ENCODE measurements around the gene TMEM11. TPM values are rescaled to one million over a fixed set of nuclear protein-coding genes. Genes with fewer than 3 reads are reported as not detected.
A peak's percentile ranks its signal among the peaks of the same experiment; 100 is the strongest.

The TMEM11 gene
- total and polyA plus RNA-seq, 4 donors = 9.3 to 20.8 (median 11.6) TPM

- Histone ChIP-seq H3K4me1 (ENCODE audit: control insufficient read depth in 4 of 4, insufficient read depth in 4 of 4, low read length in 3 of 4) (peaks cover 9 to 30% (median 26%) of the 10 kb centered on the region in 4 donors), H3K9me3 (ENCODE audit: control insufficient read depth in 4 of 4, low read length in 3 of 4) (no peaks in the 10 kb centered on the region), H3K27ac (ENCODE audit: low read depth in 1 of 2, low read length in 2 of 2) (no peak overlapping the region), H3K4me3 (ENCODE audit: low read depth in 1 of 3, low read length in 3 of 3) (no peak overlapping the region), H3K9ac (ENCODE audit: low read depth in 1 of 2, low read length in 2 of 2) (no peak overlapping the region), H3K36me3 (ENCODE audit: control insufficient read depth in 4 of 4, insufficient read depth in 3 of 4, low read depth in 1 of 4, low read length in 3 of 4) (peaks cover 0 to 3% (median 0%) of the 10 kb centered on the region in 4 donors), H3K27me3 (ENCODE audit: control insufficient read depth in 4 of 4, insufficient read depth in 4 of 4, low read length in 3 of 4) (no peaks in the 10 kb centered on the region)
- 95% methylated on average over 6 of the region's 6 CpGs for WGBS
- DNase-seq (ENCODE audit: low spot score) = no peak
- no peak for TF ChIP-seq RAD21 (IDR thresholded peaks at IDR 0.05)
- TF ChIP-seq RXRA (IDR thresholded peaks at IDR 0.05) = no peak
- no peak for TF ChIP-seq JUND (IDR thresholded peaks at IDR 0.05)
- TF ChIP-seq ZBTB33 (IDR thresholded peaks at IDR 0.05) = no peak
- no peak for TF ChIP-seq FOXA1 (IDR thresholded peaks at IDR 0.05)
- TF ChIP-seq REST (IDR thresholded peaks at IDR 0.05) = no peak
- no peak for TF ChIP-seq SP1 (IDR thresholded peaks at IDR 0.05)
- no peak for TF ChIP-seq NR2F2 (IDR thresholded peaks at IDR 0.05)
- no peak for TF ChIP-seq HNF4A (conservative IDR thresholded peaks at IDR 0.05)
These were observed 2.0 kb upstream of the TMEM11 start for GRCh38 chr17:21215935-21216334.

- WGBS = 27% methylated on average over 23 of the region's 23 CpGs
- DNase-seq (ENCODE audit: low spot score) = no peak
- H3K9me3 ChIP-seq (ENCODE audit: control insufficient read depth in 4 of 4, low read length in 3 of 4) = no peaks in the 10 kb centered on the region
- no peak for TF ChIP-seq RAD21 (IDR thresholded peaks at IDR 0.05)
- no peak for TF ChIP-seq REST (IDR thresholded peaks at IDR 0.05)
- no peak for TF ChIP-seq GABPA (IDR thresholded peaks at IDR 0.05 in 1 of 2, conservative IDR thresholded peaks at IDR 0.05 in 1 of 2)
- TF ChIP-seq EGR1 (IDR thresholded peaks at IDR 0.05; ENCODE audit: low read depth in 2 of 2) = no peak
- no peak for TF ChIP-seq RXRA (IDR thresholded peaks at IDR 0.05)
- TF ChIP-seq HNF4A (conservative IDR thresholded peaks at IDR 0.05) = no peak
- no peak for TF ChIP-seq SP1 (IDR thresholded peaks at IDR 0.05)
- no peak for TF ChIP-seq YY1 (IDR thresholded peaks at IDR 0.05)
- H3K27me3 ChIP-seq (ENCODE audit: control insufficient read depth in 4 of 4, insufficient read depth in 4 of 4, low read length in 3 of 4) = no peaks in the 10 kb centered on the region
- peaks cover 0 to 5% (median 1%) of the 10 kb centered on the region in 4 donors for H3K36me3 ChIP-seq (ENCODE audit: control insufficient read depth in 4 of 4, insufficient read depth in 3 of 4, low read depth in 1 of 4, low read length in 3 of 4)
- peak overlapping the region; percentile 62 to 90 for H3K9ac ChIP-seq (ENCODE audit: low read depth in 1 of 2, low read length in 2 of 2)
- peaks cover 9 to 39% (median 27%) of the 10 kb centered on the region in 4 donors for H3K4me1 ChIP-seq (ENCODE audit: control insufficient read depth in 4 of 4, insufficient read depth in 4 of 4, low read length in 3 of 4)
- H3K4me3 ChIP-seq (ENCODE audit: low read depth in 1 of 3, low read length in 3 of 3) = peak overlapping the region; percentile 81 to 93 (median 83)
- H3K27ac ChIP-seq (ENCODE audit: low read depth in 1 of 2, low read length in 2 of 2) = peak overlapping the region; percentile 80 to 89
These were observed 998 bp upstream of the TMEM11 start for GRCh38 chr17:21214777-21215541.

Measured in liver (tissue), 9 donors.